ENCODE results near the gene MED31. TPM values are rescaled to one million over a fixed set of nuclear protein-coding genes. Genes with fewer than 3 reads are reported as not detected.

Gene MED31
- total RNA-seq, 3 donors from 2014 or later: 12.1 to 13.5 (median 12.6) TPM

DNA sequence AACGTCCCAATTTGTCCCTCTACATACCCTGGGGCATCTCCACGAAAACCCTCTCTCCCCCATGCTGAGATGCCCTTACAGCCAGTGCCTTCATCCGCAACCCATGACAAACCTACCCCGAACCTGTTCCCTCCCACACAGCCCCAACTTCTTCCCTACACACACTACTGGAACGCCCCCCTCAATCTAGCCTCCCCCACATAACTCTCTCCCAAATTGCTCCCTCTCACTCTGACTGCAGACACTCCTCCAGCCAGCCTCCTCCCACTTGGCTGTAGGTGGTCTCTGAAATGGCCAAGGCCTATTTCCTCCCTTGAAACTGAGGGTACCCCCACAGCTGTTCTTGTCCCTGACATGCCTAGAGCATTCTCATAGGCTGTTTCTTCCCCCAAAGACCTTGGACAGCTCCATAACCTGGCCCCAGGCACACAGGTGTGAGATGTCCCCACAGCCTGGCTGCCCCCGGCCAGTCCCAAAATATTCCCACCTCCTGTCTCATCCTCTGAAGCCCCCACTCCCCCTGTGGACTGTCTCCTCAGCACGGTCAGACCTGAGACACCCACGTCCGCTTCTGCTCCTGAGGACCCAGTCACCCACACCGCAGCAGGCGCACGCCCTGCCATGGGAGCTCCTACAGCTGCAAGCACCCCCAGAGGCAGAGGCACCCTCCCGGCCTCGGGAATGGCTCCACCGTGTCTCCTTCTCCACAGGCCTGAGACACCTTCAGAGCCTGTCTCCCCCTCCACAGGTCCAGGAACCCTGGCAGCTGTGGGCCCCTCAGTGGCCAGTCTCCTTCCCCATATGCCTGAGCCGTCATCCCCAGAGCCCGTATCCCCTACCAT lies 14.6 kb downstream of the MED31 start:
- intact Hi-C loops (cut with DNase I, micrococcal nuclease): no loop called here
- peaks cover 16% of the 10 kb centered on the region for H3K4me1 ChIP-seq (ENCODE audit: low read depth)
- TF ChIP-seq, protein P1, sequence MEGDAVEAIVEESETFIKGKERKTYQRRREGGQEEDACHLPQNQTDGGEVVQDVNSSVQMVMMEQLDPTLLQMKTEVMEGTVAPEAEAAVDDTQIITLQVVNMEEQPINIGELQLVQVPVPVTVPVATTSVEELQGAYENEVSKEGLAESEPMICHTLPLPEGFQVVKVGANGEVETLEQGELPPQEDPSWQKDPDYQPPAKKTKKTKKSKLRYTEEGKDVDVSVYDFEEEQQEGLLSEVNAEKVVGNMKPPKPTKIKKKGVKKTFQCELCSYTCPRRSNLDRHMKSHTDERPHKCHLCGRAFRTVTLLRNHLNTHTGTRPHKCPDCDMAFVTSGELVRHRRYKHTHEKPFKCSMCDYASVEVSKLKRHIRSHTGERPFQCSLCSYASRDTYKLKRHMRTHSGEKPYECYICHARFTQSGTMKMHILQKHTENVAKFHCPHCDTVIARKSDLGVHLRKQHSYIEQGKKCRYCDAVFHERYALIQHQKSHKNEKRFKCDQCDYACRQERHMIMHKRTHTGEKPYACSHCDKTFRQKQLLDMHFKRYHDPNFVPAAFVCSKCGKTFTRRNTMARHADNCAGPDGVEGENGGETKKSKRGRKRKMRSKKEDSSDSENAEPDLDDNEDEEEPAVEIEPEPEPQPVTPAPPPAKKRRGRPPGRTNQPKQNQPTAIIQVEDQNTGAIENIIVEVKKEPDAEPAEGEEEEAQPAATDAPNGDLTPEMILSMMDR (IDR thresholded peaks at IDR 0.05): no peak
- DNase-seq (no peak), ATAC-seq (no peak)
- peaks cover 8% of the 10 kb centered on the region for H3K36me3 ChIP-seq (ENCODE audit: low read depth)
- H3K4me3 ChIP-seq: no peak overlapping the region
- no peaks in the 10 kb centered on the region for H3K9me3 ChIP-seq

DNA sequence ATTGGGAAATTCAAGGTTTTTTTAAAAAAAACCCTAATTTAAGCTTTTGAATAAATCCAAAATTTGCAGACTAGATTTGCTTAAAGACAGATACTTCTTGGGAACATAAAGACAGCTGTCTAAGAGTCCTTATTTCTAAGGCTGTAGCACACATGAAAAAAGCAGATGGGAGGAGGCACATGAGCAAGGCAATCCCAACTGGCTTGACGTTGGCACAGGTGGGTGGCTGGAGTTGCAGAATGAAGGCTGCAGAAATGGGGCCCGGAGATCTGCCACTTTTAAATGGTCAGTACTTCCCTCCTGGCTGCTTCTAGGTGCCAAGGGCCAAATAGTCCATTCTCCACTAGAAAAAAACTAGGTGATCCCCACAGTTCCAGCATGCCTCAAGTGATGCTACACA lies 15.3 kb downstream of the MED31 start:
- Histone ChIP-seq H3K4me1 (ENCODE audit: low read depth) (peaks cover 15% of the 10 kb centered on the region), H3K4me3 (no peak overlapping the region), H3K9me3 (no peaks in the 10 kb centered on the region), H3K36me3 (ENCODE audit: low read depth) (peaks cover 8% of the 10 kb centered on the region)
- DNase-seq (no peak), ATAC-seq (no peak)
- TF ChIP-seq, protein P1 (IDR thresholded peaks at IDR 0.05): no peak
- intact Hi-C loops (cut with DNase I, micrococcal nuclease): no loop called here

DNA sequence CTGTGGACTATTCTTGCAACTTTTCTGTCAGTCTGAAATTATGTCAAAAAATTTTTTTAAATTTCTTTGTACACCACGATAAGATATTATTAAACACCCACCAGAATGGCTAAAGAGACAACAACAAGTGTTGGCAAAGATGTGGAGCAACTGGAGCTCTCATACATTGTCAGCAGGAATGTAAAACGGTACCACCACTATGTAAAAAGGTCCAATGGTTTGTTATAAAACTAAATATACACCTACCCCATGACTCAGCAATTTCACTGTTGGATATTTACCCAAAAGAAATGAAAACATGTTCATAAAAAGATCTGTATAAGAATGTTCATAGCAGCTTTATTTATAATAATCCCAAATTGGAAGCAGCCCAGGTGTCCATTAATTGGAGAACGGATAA lies 18.1 kb downstream of the MED31 start:
- H3K36me3 ChIP-seq (ENCODE audit: low read depth): peaks cover 8% of the 10 kb centered on the region
- TF ChIP-seq, protein P1 (IDR thresholded peaks at IDR 0.05): no peak
- intact Hi-C loops (cut with DNase I, micrococcal nuclease): no loop called here
- H3K9me3 ChIP-seq: no peaks in the 10 kb centered on the region
- ATAC-seq: no peak
- H3K4me3 ChIP-seq: no peak overlapping the region
- H3K4me1 ChIP-seq (ENCODE audit: low read depth): peaks cover 7% of the 10 kb centered on the region
- DNase-seq: no peak

DNA sequence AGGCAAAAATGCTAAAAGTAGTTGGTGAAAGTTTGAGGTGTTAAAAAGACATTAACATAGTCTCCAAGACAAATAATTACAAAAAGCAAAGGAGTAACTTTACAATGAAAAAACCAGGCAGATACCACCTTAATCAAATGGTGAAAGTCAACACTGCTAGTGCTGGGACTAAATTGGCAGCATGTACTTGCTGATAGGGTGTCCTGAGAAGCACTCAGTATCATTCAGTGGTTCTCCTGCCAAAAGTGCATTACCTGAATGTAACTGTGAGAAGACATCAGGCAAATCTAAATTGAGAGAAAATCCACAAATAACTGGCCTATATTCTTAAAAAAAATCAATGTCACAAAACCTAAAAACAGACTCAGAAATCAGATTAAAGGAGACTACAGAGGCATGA lies 18.9 kb downstream of the MED31 start:
- Histone ChIP-seq H3K4me3 (no peak overlapping the region), H3K4me1 (ENCODE audit: low read depth) (peaks cover 7% of the 10 kb centered on the region), H3K9me3 (no peaks in the 10 kb centered on the region), H3K36me3 (ENCODE audit: low read depth) (peaks cover 8% of the 10 kb centered on the region)
- intact Hi-C loops (cut with DNase I, micrococcal nuclease): no loop called here
- ATAC-seq (no peak), DNase-seq (no peak)
- TF ChIP-seq, protein P1 (IDR thresholded peaks at IDR 0.05): no peak

DNA sequence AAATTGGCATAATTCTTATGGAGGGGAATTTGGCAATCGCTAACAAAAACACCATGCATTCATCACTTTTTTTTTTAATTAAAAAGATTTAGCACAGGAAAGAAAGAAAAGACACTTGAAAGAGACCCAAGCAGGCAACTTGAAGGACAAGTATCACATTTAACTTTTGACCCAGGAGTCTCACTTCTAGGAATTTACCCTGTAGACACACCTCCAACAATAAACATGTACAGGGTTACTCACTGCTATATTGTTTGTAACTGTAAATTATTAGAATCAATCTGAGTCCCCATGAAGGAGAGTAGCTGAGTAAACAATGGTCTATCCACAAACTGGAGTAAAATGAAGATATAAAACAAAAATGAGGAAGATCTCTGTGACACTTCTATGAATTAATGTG lies 21.0 kb downstream of the MED31 start:
- intact Hi-C loops (cut with DNase I, micrococcal nuclease): no loop called here
- DNase-seq (no peak), ATAC-seq (peak; percentile 53)
- Histone ChIP-seq H3K4me1 (ENCODE audit: low read depth) (peaks cover 2% of the 10 kb centered on the region), H3K9me3 (no peaks in the 10 kb centered on the region), H3K4me3 (no peak overlapping the region), H3K36me3 (ENCODE audit: low read depth) (peaks cover 8% of the 10 kb centered on the region)
- TF ChIP-seq, protein P1 (IDR thresholded peaks at IDR 0.05): no peak

All from mucosa of descending colon (tissue), 3 donors.